Vagina (tissue), 2 donors: Measurements from ENCODE around the gene ELMO1. TPM values are rescaled to one million over a fixed set of nuclear protein-coding genes. Genes with fewer than 3 reads are reported as not detected.

Experiments
- DNase-seq, 2 donors: peaks; one replicate each; pipeline ENCODE4 v3.0.0-alpha.2; 2017; ENCODE audit errors: extremely low spot score in 2 of 2
- H3K27ac ChIP-seq: fragments of 200-600 bp; sonication (generic); one replicate; pipeline ENCODE4 v1.5.1; 2019
- H3K27me3 ChIP-seq: fragments of 200-600 bp; sonication (generic); one replicate; pipeline ENCODE4 v1.5.1; 2019
- H3K36me3 ChIP-seq, 2 donors: fragments of 200-600 bp; sonication (generic); one replicate each; pipeline ENCODE4 v1.5.1; 2017 to 2019
- H3K4me1 ChIP-seq: fragments of 200-600 bp; sonication (generic); one replicate; pipeline ENCODE4 v1.5.1; 2019
- H3K4me3 ChIP-seq, 2 donors: fragments of 200-600 bp; sonication (generic); 1 replicate in 1 of 2; 2 replicates in 1 of 2; pipeline ENCODE4 v1.5.1; 2016 to 2019
- H3K9me3 ChIP-seq: fragments of 200-600 bp; sonication (generic); one replicate; pipeline ENCODE4 v1.5.1; 2019
- CTCF ChIP-seq, 3 experiments: fragments of 450-650 bp in 2 of 3; fragments of 200-600 bp in 1 of 3; sonication (generic) in 1 of 3; IDR thresholded peaks; one replicate each; pipeline ENCODE4 v1.5.1; 2017 to 2019; ENCODE audit warnings: antibody characterized with exemption in 3 of 3, mild to moderate bottlenecking in 2 of 3, moderate library complexity in 2 of 3
- POLR2A ChIP-seq, 2 donors: fragments of 450-650 bp; IDR thresholded peaks; one replicate each; pipeline ENCODE4 v1.6.1; 2017; ENCODE audit warnings: antibody characterized with exemption in 2 of 2, mild to moderate bottlenecking in 2 of 2, moderate library complexity in 2 of 2
- POLR2AphosphoS5 ChIP-seq, 2 donors: sonication (generic); formaldehyde crosslinking; IDR thresholded peaks; one replicate each; pipeline ENCODE4 v1.9.0; 2017; ENCODE audit warnings: antibody characterized with exemption in 2 of 2, mild to moderate bottlenecking in 2 of 2, low read depth in 1 of 2; ENCODE audit not compliant: insufficient read depth in 1 of 2
- intact Hi-C: fragments of 100-400 bp; cut with DNase I; formaldehyde crosslinking; loops from one replicate; pipeline ENCODE4 v1.15.1; 2023
- total RNA-seq: library from RNA; depleted of rRNA; stranded (reverse); fragments of >200 nt; gene quantifications from one replicate; pipeline ENCODE4 v1.2.3, GENCODE V29; 2016

Gene ELMO1
- total RNA-seq, 1 donor from 2014 or later, result 74.4 TPM

DNA sequence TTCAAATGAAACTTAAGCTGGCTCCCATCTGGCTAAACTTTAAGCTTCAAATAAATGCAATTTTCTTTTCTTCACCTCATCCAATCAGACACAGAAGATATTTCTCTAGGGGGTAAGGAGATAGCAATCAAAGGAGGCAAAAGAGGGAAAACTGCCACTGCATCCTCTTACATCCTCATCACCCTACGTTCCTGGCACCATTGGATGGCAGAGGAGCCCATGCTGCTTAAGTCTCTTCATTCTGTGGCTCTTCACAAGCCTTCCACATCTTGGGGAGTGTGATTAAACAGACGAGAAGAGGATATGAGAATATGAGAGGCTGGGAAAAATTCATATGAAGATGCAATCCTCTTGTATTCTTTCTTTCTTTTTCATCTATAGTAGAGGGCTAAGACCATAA, 378.6 kb downstream of the ELMO1 start:
- intact Hi-C loops, result no loop called here
- H3K9me3 ChIP-seq, result no peaks in the 10 kb centered on the region

GRCh38 chr7:37069336-37069735, 379.3 kb downstream of the ELMO1 start:
- no peaks in the 10 kb centered on the region for H3K4me1 ChIP-seq
- no peak for DNase-seq
- TF ChIP-seq POLR2A (IDR thresholded peaks at IDR 0.05), result no peak
- TF ChIP-seq POLR2AphosphoS5 (IDR thresholded peaks at IDR 0.05; ENCODE audit: insufficient read depth in 1 of 2, low read depth in 1 of 2), result no peak
- no peak for TF ChIP-seq CTCF (IDR thresholded peaks at IDR 0.05)
- H3K27ac ChIP-seq, result no peak overlapping the region
- no peak overlapping the region for H3K4me3 ChIP-seq
- intact Hi-C loops, result no loop called here
- H3K9me3 ChIP-seq, result no peaks in the 10 kb centered on the region
- no peaks in the 10 kb centered on the region for H3K27me3 ChIP-seq
- no peaks in the 10 kb centered on the region for H3K36me3 ChIP-seq

More for the DNA sequence above, 378.6 kb downstream of the ELMO1 start:
- no peak for TF ChIP-seq POLR2AphosphoS5 (IDR thresholded peaks at IDR 0.05; ENCODE audit: insufficient read depth in 1 of 2, low read depth in 1 of 2)
- no peak for TF ChIP-seq POLR2A (IDR thresholded peaks at IDR 0.05)
- TF ChIP-seq CTCF (IDR thresholded peaks at IDR 0.05), result no peak
- no peaks in the 10 kb centered on the region for H3K4me1 ChIP-seq
- H3K36me3 ChIP-seq, result no peaks in the 10 kb centered on the region
- no peak overlapping the region for H3K4me3 ChIP-seq
- H3K27me3 ChIP-seq, result no peaks in the 10 kb centered on the region
- H3K27ac ChIP-seq, result no peak overlapping the region
- no peak for DNase-seq

DNA sequence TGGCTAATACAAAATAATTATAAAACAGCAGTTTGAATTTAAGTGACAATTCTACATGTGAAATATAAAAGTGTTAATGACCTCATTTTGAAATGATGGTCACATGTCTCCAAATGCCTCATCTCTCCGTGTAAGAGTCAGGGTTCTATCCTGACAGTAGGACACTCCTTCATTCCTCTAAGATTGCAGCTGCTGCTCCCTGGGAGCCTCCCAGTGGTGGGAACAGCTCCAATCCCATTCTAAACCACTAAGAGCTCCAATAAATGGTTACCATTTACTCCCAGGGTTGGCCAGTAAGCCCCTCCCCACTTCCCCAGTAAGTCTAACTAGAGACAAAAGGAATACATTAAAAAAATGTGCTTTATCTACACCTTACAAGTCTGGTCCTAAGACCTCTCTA, 379.8 kb downstream of the ELMO1 start:
- DNase-seq, result no peak
- no peak overlapping the region for H3K4me3 ChIP-seq
- no peaks in the 10 kb centered on the region for H3K4me1 ChIP-seq
- TF ChIP-seq CTCF (IDR thresholded peaks at IDR 0.05) (no peak), POLR2AphosphoS5 (IDR thresholded peaks at IDR 0.05; ENCODE audit: insufficient read depth in 1 of 2, low read depth in 1 of 2) (no peak), POLR2A (IDR thresholded peaks at IDR 0.05) (no peak)
- no peaks in the 10 kb centered on the region for H3K9me3 ChIP-seq
- intact Hi-C loops, result no loop called here
- no peaks in the 10 kb centered on the region for H3K36me3 ChIP-seq
- H3K27me3 ChIP-seq, result no peaks in the 10 kb centered on the region
- H3K27ac ChIP-seq, result no peak overlapping the region

DNA sequence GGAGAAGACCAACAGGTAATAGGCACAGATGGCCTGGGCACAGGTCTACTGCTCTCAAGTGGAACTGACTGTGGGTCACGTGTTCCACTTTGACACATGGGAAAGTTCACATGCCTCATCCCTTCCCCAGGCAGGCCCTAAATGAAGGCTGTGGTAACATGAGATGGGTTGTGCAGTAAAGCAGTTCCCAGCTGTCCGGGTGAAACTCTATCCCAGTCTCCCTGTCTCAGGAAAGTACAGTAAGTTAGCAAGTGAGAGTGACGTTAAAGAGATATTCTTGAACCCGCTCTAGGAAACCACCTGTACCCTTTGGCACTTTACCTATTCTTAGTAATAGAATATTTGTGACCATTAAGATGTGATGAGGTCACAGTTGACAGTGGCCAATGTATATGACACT, 380.6 kb downstream of the ELMO1 start:
- Histone ChIP-seq H3K4me3 (no peak overlapping the region), H3K27me3 (no peaks in the 10 kb centered on the region), H3K27ac (no peak overlapping the region), H3K4me1 (no peaks in the 10 kb centered on the region), H3K9me3 (no peaks in the 10 kb centered on the region), H3K36me3 (no peaks in the 10 kb centered on the region)
- TF ChIP-seq POLR2A (IDR thresholded peaks at IDR 0.05) (no peak), CTCF (IDR thresholded peaks at IDR 0.05) (no peak), POLR2AphosphoS5 (IDR thresholded peaks at IDR 0.05; ENCODE audit: insufficient read depth in 1 of 2, low read depth in 1 of 2) (no peak)
- DNase-seq, result no peak
- intact Hi-C loops, result no loop called here

GRCh38 chr7:37065779-37066271, 382.8 kb downstream of the ELMO1 start:
- TF ChIP-seq CTCF (IDR thresholded peaks at IDR 0.05) (no peak), POLR2AphosphoS5 (IDR thresholded peaks at IDR 0.05; ENCODE audit: insufficient read depth in 1 of 2, low read depth in 1 of 2) (no peak), POLR2A (IDR thresholded peaks at IDR 0.05) (no peak)
- H3K27me3 ChIP-seq, result no peaks in the 10 kb centered on the region
- H3K4me1 ChIP-seq, result no peaks in the 10 kb centered on the region
- H3K9me3 ChIP-seq, result no peaks in the 10 kb centered on the region
- intact Hi-C loops, result no loop called here
- H3K36me3 ChIP-seq, result no peaks in the 10 kb centered on the region
- H3K27ac ChIP-seq, result no peak overlapping the region
- no peak overlapping the region for H3K4me3 ChIP-seq
- DNase-seq, result no peak
